Kidney epithelial cell (primary cell): ENCODE measurements around the gene NOSIP. TPM values are rescaled to one million over a fixed set of nuclear protein-coding genes. Genes with fewer than 3 reads are reported as not detected.

ENCODE experiments used
- DNase-seq: peaks from one replicate; pipeline ENCODE4 v3.0.0-alpha.2; 2010; ENCODE audit warnings: low read depth
- H3K27me3 ChIP-seq: 2 replicates; pipeline ENCODE4 v1.6.0; 2011; ENCODE audit warnings: low read length; ENCODE audit not compliant: control insufficient read depth, insufficient read depth
- H3K36me3 ChIP-seq: 2 replicates; pipeline ENCODE4 v1.5.1; 2011; ENCODE audit warnings: low read length; ENCODE audit not compliant: control insufficient read depth, insufficient read depth
- H3K4me3 ChIP-seq: 2 replicates; pipeline ENCODE4 v1.5.1; 2011; ENCODE audit warnings: low read depth, mild to moderate bottlenecking, control low read depth, low read length
- CTCF ChIP-seq: IDR thresholded peaks from 2 replicates; pipeline ENCODE4 v1.5.1; 2011; ENCODE audit warnings: mild to moderate bottlenecking, moderate library complexity, low read length, control low read depth, inconsistent platforms; ENCODE audit not compliant: insufficient read depth, poor library complexity, severe bottlenecking
- total RNA-seq: library from RNA; depleted of rRNA; stranded (reverse); fragments of >200 nt; gene quantifications from 2 replicates; pipeline ENCODE4 v1.2.3, GENCODE V29; 2015

The NOSIP gene
- total RNA-seq, 1 donor from 2014 or later, result 91.4 TPM

GRCh38 chr19:49506575-49507105 lies 73.7 kb downstream of the NOSIP start:
- DNase-seq, result no peak
- Histone ChIP-seq H3K4me3 (no peak overlapping the region), H3K27me3 (no peaks in the 10 kb centered on the region), H3K36me3 (no peaks in the 10 kb centered on the region)
- TF ChIP-seq CTCF, result peak; percentile 84

Other genes with a start within 250 kb of the NOSIP start
- 0.07 TPM in 1 of 2 replicates, not detected in the other for gene CD37, start 245.2 kb downstream of the NOSIP start, total RNA-seq
- 49.7 and 52.6 TPM in 2 replicates for gene TEAD2, start 218.1 kb downstream of the NOSIP start, total RNA-seq
- 0.58 TPM in 1 of 2 replicates, not detected in the other for gene DKKL1, start 216.7 kb downstream of the NOSIP start, total RNA-seq
- 0.07 TPM in 1 of 2 replicates, not detected in the other for gene KASH5, start 192.3 kb downstream of the NOSIP start, total RNA-seq
- gene PTH2, start 157.1 kb downstream of the NOSIP start, total RNA-seq, result not detected in 2 replicates
- gene GFY, start 155.2 kb downstream of the NOSIP start, total RNA-seq, result not detected in 2 replicates
- 0.07 TPM in 1 of 2 replicates, not detected in the other for gene SLC17A7, start 139.0 kb downstream of the NOSIP start, total RNA-seq
- 101 and 108 TPM in 2 replicates for gene PIH1D1, start 128.7 kb downstream of the NOSIP start, total RNA-seq
- gene ALDH16A1, start 127.3 kb downstream of the NOSIP start, total RNA-seq, result 21.8 and 32.9 TPM in 2 replicates
- gene FLT3LG, start 106.3 kb downstream of the NOSIP start, total RNA-seq, result 2.3 and 3.0 TPM in 2 replicates
- gene RPL13A, start 92.9 kb downstream of the NOSIP start, total RNA-seq, result 2,967 and 3,596 TPM in 2 replicates
- 3,617 and 3,738 TPM in 2 replicates for gene RPS11, start 84.1 kb downstream of the NOSIP start, total RNA-seq
- 66.7 and 80.2 TPM in 2 replicates for gene FCGRT, start 67.9 kb downstream of the NOSIP start, total RNA-seq
- 16.4 and 20.7 TPM in 2 replicates for gene RCN3, start 52.6 kb downstream of the NOSIP start, total RNA-seq
- 5.4 and 7.2 TPM in 2 replicates for gene PRRG2, start 760 bp upstream of the NOSIP start, total RNA-seq
- 8.9 and 11.5 TPM in 2 replicates for gene PRR12, start 10.6 kb upstream of the NOSIP start, total RNA-seq
- 32.8 and 44.1 TPM in 2 replicates for gene RRAS, start 59.6 kb upstream of the NOSIP start, total RNA-seq
- 38.9 and 51.1 TPM in 2 replicates for gene SCAF1, start 61.7 kb upstream of the NOSIP start, total RNA-seq
- gene IRF3, start 85.3 kb upstream of the NOSIP start, total RNA-seq, result 47.3 and 66.6 TPM in 2 replicates
- gene BCL2L12, start 85.4 kb upstream of the NOSIP start, total RNA-seq, result 13.9 and 19.8 TPM in 2 replicates
- gene PRMT1, start 96.7 kb upstream of the NOSIP start, total RNA-seq, result 284 and 314 TPM in 2 replicates
- gene ADM5, start 109.0 kb upstream of the NOSIP start, total RNA-seq, result 1.0 TPM in 2 replicates
- gene CPT1C, start 110.6 kb upstream of the NOSIP start, total RNA-seq, result 2.7 and 3.4 TPM in 2 replicates
- not detected in 2 replicates for gene TSKS, start 182.8 kb upstream of the NOSIP start, total RNA-seq
- gene AP2A1, start 186.4 kb upstream of the NOSIP start, total RNA-seq, result 98.9 and 111 TPM in 2 replicates
- gene FUZ, start 232.7 kb upstream of the NOSIP start, total RNA-seq, result 13.2 and 14.8 TPM in 2 replicates
- gene MED25, start 237.7 kb upstream of the NOSIP start, total RNA-seq, result 31.6 and 34.5 TPM in 2 replicates